HG03460 (cell line): Measurements from ENCODE around the gene TET2.

ENCODE experiments used
- ATAC-seq: cut with Tn5 transposase; IDR thresholded peaks from one replicate; pipeline ENCODE4 v1.9.1; 2021; ENCODE audit not compliant: unreplicated experiment

TET2 gene

GRCh38 chr4:105140684-105141490 is 5.8 kb upstream of the TET2 start:
- no peak for ATAC-seq

GRCh38 chr4:105145156-105145902 is 1.3 kb upstream of the TET2 start:
- peak; percentile 3 for ATAC-seq

- peak; percentile 25 for ATAC-seq
These were observed 787 bp upstream of the TET2 start for GRCh38 chr4:105145903-105146275.

- ATAC-seq = peak; percentile 5
These were observed 408 bp downstream of the TET2 start for GRCh38 chr4:105147016-105147552.

GRCh38 chr4:105147553-105148161 is 981 bp downstream of the TET2 start:
- no peak for ATAC-seq

- no peak for ATAC-seq
These were observed 1.7 kb downstream of the TET2 start for GRCh38 chr4:105148356-105148755.

GRCh38 chr4:105148776-105149175 is 2.1 kb downstream of the TET2 start:
- no peak for ATAC-seq

GRCh38 chr4:105149771-105150170 is 3.1 kb downstream of the TET2 start:
- ATAC-seq = no peak

- ATAC-seq = no peak
These were observed 3.8 kb downstream of the TET2 start for GRCh38 chr4:105150503-105150902.

- ATAC-seq = no peak
These were observed 7.1 kb downstream of the TET2 start for GRCh38 chr4:105153749-105154148.

- no peak for ATAC-seq
These were observed 7.9 kb downstream of the TET2 start for GRCh38 chr4:105154576-105154975.

GRCh38 chr4:105155426-105155825 is 8.8 kb downstream of the TET2 start:
- no peak for ATAC-seq

GRCh38 chr4:105158837-105159236 is 12.2 kb downstream of the TET2 start:
- no peak for ATAC-seq

GRCh38 chr4:105162123-105162796 is 15.6 kb downstream of the TET2 start:
- ATAC-seq = no peak

GRCh38 chr4:105164548-105164947 is 17.9 kb downstream of the TET2 start:
- no peak for ATAC-seq

- ATAC-seq = no peak
These were observed 19.4 kb downstream of the TET2 start for GRCh38 chr4:105166066-105166465.

GRCh38 chr4:105170711-105171110 is 24.0 kb downstream of the TET2 start:
- no peak for ATAC-seq

- no peak for ATAC-seq
These were observed 25.2 kb downstream of the TET2 start for GRCh38 chr4:105171912-105172311.

- no peak for ATAC-seq
These were observed 27.4 kb downstream of the TET2 start for GRCh38 chr4:105174098-105174497.

- ATAC-seq = no peak
These were observed 33.1 kb downstream of the TET2 start for GRCh38 chr4:105179539-105180401.
